Measurements from ENCODE around the gene KRT86.

- TF ChIP-seq CTCF (IDR thresholded peaks at IDR 0.05) (no peak), POLR2AphosphoS5 (IDR thresholded peaks at IDR 0.05) (peak in 3 of 4 donors; percentile 44 to 57 (median 56))
Observed at GRCh38 chr12:52244615-52244994, 29.8 kb upstream of the KRT86 start.
